Measurements from ENCODE around the gene KLHDC4. TPM values are rescaled to one million over a fixed set of nuclear protein-coding genes. Genes with fewer than 3 reads are reported as not detected.

Gene KLHDC4
- polyA plus RNA-seq, 1 of the 3 experiments (the other 2 are of a cell fraction), result 51.2 TPM

DNA sequence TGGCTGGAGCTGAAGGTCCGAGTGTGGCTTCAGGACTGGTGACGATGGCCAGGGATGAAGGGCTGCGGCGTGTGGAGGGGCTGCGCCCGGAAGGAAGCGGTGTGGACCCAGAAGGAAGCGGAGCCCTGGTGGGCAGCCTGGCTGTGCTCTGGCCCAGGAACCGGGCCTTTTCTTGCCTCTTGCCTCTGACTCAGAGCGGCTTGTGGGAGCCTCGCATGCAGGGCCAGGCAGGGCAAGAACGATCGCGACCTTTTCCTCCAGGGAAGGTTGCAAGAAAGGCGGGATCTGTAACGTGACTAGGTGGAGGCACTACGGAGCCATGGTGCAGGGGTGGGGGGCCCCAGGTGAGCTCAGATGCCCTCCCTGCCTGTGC is 85.5 kb downstream of the KLHDC4 start (continued):
- TF ChIP-seq, protein P1, sequence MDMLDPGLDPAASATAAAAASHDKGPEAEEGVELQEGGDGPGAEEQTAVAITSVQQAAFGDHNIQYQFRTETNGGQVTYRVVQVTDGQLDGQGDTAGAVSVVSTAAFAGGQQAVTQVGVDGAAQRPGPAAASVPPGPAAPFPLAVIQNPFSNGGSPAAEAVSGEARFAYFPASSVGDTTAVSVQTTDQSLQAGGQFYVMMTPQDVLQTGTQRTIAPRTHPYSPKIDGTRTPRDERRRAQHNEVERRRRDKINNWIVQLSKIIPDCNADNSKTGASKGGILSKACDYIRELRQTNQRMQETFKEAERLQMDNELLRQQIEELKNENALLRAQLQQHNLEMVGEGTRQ (IDR thresholded peaks at IDR 0.05; ENCODE audit: borderline replicate concordance, low read depth, low read length), result no peak
- no peak for TF ChIP-seq NRF1 (IDR thresholded peaks at IDR 0.05; ENCODE audit: low read depth, low read length)
- TF ChIP-seq EZH2phosphoT487 (IDR thresholded peaks at IDR 0.05; ENCODE audit: borderline replicate concordance, low read depth), result no peak
- no peak for TF ChIP-seq TAF1 (IDR thresholded peaks at IDR 0.05; ENCODE audit: borderline replicate concordance, low read depth, low read length)
- no peak for TF ChIP-seq EP300 (IDR thresholded peaks at IDR 0.05; ENCODE audit: borderline replicate concordance in 1 of 2, low read depth in 1 of 2, low read length in 1 of 2)

- Histone ChIP-seq H3K9me3 (no peaks in the 10 kb centered on the region), H4K20me1 (ENCODE audit: insufficient read depth) (no peaks in the 10 kb centered on the region), H3K4me3 (ENCODE audit: low read depth in 2 of 2, low read length in 1 of 2) (no peak overlapping the region), H3K9me2 (no peaks in the 10 kb centered on the region), H3K27ac (ENCODE audit: low read depth in 2 of 2, low read length in 1 of 2) (no peak overlapping the region), H2AFZ (ENCODE audit: low read depth) (no peak overlapping the region), H3K27me3 (ENCODE audit: insufficient read depth) (no peaks in the 10 kb centered on the region), H3K4me2 (no peak overlapping the region), H3F3A (replicated peaks; ENCODE audit: insufficient read depth) (no peaks in the 10 kb centered on the region), H3K36me3 (replicated peaks in 1 of 2; ENCODE audit: control insufficient read depth in 1 of 2, insufficient read depth in 2 of 2, low read length in 1 of 2) (no peaks in the 10 kb centered on the region), H3K4me1 (ENCODE audit: control insufficient read depth in 1 of 2, insufficient read depth in 2 of 2, low read depth in 1 of 2, low read length in 1 of 2) (no peaks in the 10 kb centered on the region; a peak in 1 of 4 replicates), H3K79me2 (ENCODE audit: insufficient read depth) (no peaks in the 10 kb centered on the region), H3K9ac (no peak overlapping the region)
- POLR2A ChIA-PET, result no interaction called here
- TF ChIP-seq, protein P2, sequence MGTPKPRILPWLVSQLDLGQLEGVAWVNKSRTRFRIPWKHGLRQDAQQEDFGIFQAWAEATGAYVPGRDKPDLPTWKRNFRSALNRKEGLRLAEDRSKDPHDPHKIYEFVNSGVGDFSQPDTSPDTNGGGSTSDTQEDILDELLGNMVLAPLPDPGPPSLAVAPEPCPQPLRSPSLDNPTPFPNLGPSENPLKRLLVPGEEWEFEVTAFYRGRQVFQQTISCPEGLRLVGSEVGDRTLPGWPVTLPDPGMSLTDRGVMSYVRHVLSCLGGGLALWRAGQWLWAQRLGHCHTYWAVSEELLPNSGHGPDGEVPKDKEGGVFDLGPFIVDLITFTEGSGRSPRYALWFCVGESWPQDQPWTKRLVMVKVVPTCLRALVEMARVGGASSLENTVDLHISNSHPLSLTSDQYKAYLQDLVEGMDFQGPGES (IDR thresholded peaks at IDR 0.05; ENCODE audit: low read depth, low read length), result no peak
- TF ChIP-seq NFIC (IDR thresholded peaks at IDR 0.05; ENCODE audit: borderline replicate concordance) (no peak), YY1 (IDR thresholded peaks at IDR 0.05; ENCODE audit: low read depth) (no peak), RCOR1 (IDR thresholded peaks at IDR 0.05; ENCODE audit: low read length) (no peak), RAD21 (IDR thresholded peaks at IDR 0.05; ENCODE audit: low read length) (no peak), NRF1 (IDR thresholded peaks at IDR 0.05; ENCODE audit: low read depth, low read length) (no peak), RXRA (IDR thresholded peaks at IDR 0.05; ENCODE audit: borderline replicate concordance, low read depth) (no peak), ZBTB33 (IDR thresholded peaks at IDR 0.05; ENCODE audit: borderline replicate concordance, low read depth) (no peak), SIN3A (IDR thresholded peaks at IDR 0.05; ENCODE audit: borderline replicate concordance, low read depth, low read length) (no peak), CHD2 (IDR thresholded peaks at IDR 0.05; ENCODE audit: low read length, partially characterized antibody) (no peak), REST (IDR thresholded peaks at IDR 0.05; ENCODE audit: low read depth, low read length) (no peak), FOXM1 (IDR thresholded peaks at IDR 0.05; ENCODE audit: low read depth) (no peak), GABPA (IDR thresholded peaks at IDR 0.05; ENCODE audit: low read depth) (no peak), JUND (IDR thresholded peaks at IDR 0.05) (no peak)
- DNase-seq, result no peak
- CTCF ChIA-PET, result interaction anchor here (0.7 to 1.8 kb wide), 4 partner anchors 22 to 91 kb away, joined by 3 to 5 read pairs (median 4); no protein-coding TSS in a partner anchor
- WGBS (ENCODE audit: low lambda C conversion rate), result 83% methylated on average over 14 of the region's 18 CpGs
These were observed 86.1 kb downstream of the KLHDC4 start for GRCh38 chr16:87679593-87680271.

Measured in SK-N-SH (cell line).